GM03348 (cell line): ENCODE data around the gene PDZD2.
"Not testable (repeated sequence)": the region's sequence is repeated elsewhere in the genome, so short reads cannot be mapped to it uniquely, and the experiment has no call there.

Experiments used
- DNase-seq: peaks from one replicate; pipeline ENCODE4 v3.0.0; 2012; ENCODE audit warnings: low spot score

PDZD2 gene

GRCh38 chr5:31769530-31769929 is 130.6 kb downstream of the PDZD2 start:
- DNase-seq: no peak

- no peak for DNase-seq
Measured at GRCh38 chr5:31770132-31770720, 131.3 kb downstream of the PDZD2 start.

GRCh38 chr5:31770998-31771397 is 132.1 kb downstream of the PDZD2 start:
- no peak for DNase-seq

- no peak for DNase-seq
Measured at GRCh38 chr5:31771500-31771899, 132.6 kb downstream of the PDZD2 start.

- not testable (repeated sequence) for DNase-seq
Measured at GRCh38 chr5:31776294-31776693, 137.4 kb downstream of the PDZD2 start.

- DNase-seq: no peak
Measured at GRCh38 chr5:31776976-31777651, 138.2 kb downstream of the PDZD2 start.

GRCh38 chr5:31781772-31782171 is 142.8 kb downstream of the PDZD2 start:
- no peak for DNase-seq

GRCh38 chr5:31783086-31783645 is 144.2 kb downstream of the PDZD2 start:
- DNase-seq: no peak

GRCh38 chr5:31783731-31784130 is 144.8 kb downstream of the PDZD2 start:
- DNase-seq: no peak

- no peak for DNase-seq
Measured at GRCh38 chr5:31786090-31786631, 147.2 kb downstream of the PDZD2 start.

GRCh38 chr5:31794009-31794408 is 155.1 kb downstream of the PDZD2 start:
- no peak for DNase-seq

- DNase-seq: no peak
Measured at GRCh38 chr5:31798168-31798567, 159.2 kb downstream of the PDZD2 start.

- no peak for DNase-seq
Measured at GRCh38 chr5:31800351-31800750, 161.4 kb downstream of the PDZD2 start.

GRCh38 chr5:31805785-31806400 is 167.0 kb downstream of the PDZD2 start:
- no peak for DNase-seq

GRCh38 chr5:31806561-31806960 is 167.6 kb downstream of the PDZD2 start:
- no peak for DNase-seq

- DNase-seq: no peak
Measured at GRCh38 chr5:31807789-31808540, 169.0 kb downstream of the PDZD2 start.

- DNase-seq: peak; percentile 87
Measured at GRCh38 chr5:31809050-31809870, 170.3 kb downstream of the PDZD2 start.

GRCh38 chr5:31811210-31811609 is 172.3 kb downstream of the PDZD2 start:
- DNase-seq: peak; percentile 88

- no peak for DNase-seq
Measured at GRCh38 chr5:31815376-31815775, 176.4 kb downstream of the PDZD2 start.

- DNase-seq: no peak
Measured at GRCh38 chr5:31819926-31820516, 181.1 kb downstream of the PDZD2 start.

- DNase-seq: no peak
Measured at GRCh38 chr5:31823472-31823871, 184.5 kb downstream of the PDZD2 start.
